H1 (cell line): ENCODE data around the gene PPM1F. TPM values are rescaled to one million over a fixed set of nuclear protein-coding genes. Genes with fewer than 3 reads are reported as not detected.

Experiments used
- CTCF ChIA-PET: fragments of 300-600 bp; sonication (Branson Sonifier 250); formaldehyde crosslinking; loops from one replicate; lab custom pipeline; 2021; ENCODE audit not compliant: partially characterized antibody; lab: Charles Lee
- POLR2A ChIA-PET: fragments of 300-600 bp; sonication (Branson Sonifier 250); formaldehyde crosslinking; loops from one replicate; lab custom pipeline; 2021; ENCODE audit warnings: inconsistent platforms; ENCODE audit not compliant: partially characterized antibody; lab: Charles Lee
- DNase-seq, 2 experiments: peaks; one replicate each; pipeline versions ENCODE4 v3.0.0 to v3.0.0-alpha.2; 2010 to 2022; ENCODE audit warnings: low spot score in 2 of 2, low read depth in 1 of 2, mixed read lengths in 1 of 2
- FAIRE-seq: peaks from 2 replicates; lab custom pipeline; 2011; peaks lifted over from hg19 to GRCh38; lab: Jason Lieb, UNC
- H2AFZ ChIP-seq: 2 replicates; pipeline ENCODE4 v1.8.1; 2012; ENCODE audit warnings: low read length, inconsistent platforms
- H2AK5ac ChIP-seq: 2 replicates; pipeline ENCODE4 v1.6.1; 2013; ENCODE audit warnings: low read depth, low read length
- H2BK120ac ChIP-seq: replicated peaks from 2 replicates; pipeline ENCODE3; 2013; ENCODE audit warnings: low read depth, low read length, inconsistent platforms
- H2BK12ac ChIP-seq: 2 replicates; pipeline ENCODE4 v1.6.1; 2013; ENCODE audit warnings: low read depth, low read length
- H2BK15ac ChIP-seq: 2 replicates; pipeline ENCODE4 v1.6.1; 2013; ENCODE audit warnings: low read length
- H2BK20ac ChIP-seq: 2 replicates; pipeline ENCODE4 v1.6.1; 2013; ENCODE audit warnings: low read length
- H2BK5ac ChIP-seq: 2 replicates; pipeline ENCODE4 v1.6.1; 2013; ENCODE audit warnings: low read depth, low read length
- H3K14ac ChIP-seq: 2 replicates; pipeline ENCODE4 v1.6.1; 2013; ENCODE audit warnings: inconsistent platforms; ENCODE audit not compliant: insufficient read length
- H3K18ac ChIP-seq: 2 replicates; pipeline ENCODE4 v1.6.1; 2013; ENCODE audit warnings: low read length; ENCODE audit errors: extremely low read depth
- H3K23ac ChIP-seq: 2 replicates; pipeline ENCODE4 v1.6.1; 2013; ENCODE audit warnings: inconsistent platforms; ENCODE audit not compliant: insufficient read length
- H3K23me2 ChIP-seq: 2 replicates; pipeline ENCODE4 v1.6.1; 2013; ENCODE audit warnings: low read depth, low read length
- H3K27ac ChIP-seq: 2 replicates; pipeline ENCODE4 v1.6.1; 2011; ENCODE audit warnings: low read depth, low read length, inconsistent platforms
- H3K27me3 ChIP-seq, 4 experiments: replicated peaks in 1 of 4; 1 replicate in 1 of 4; 2 replicates in 3 of 4; pipeline versions ENCODE4 v1.6.1 to v1.8.1; 2011 to 2013; ENCODE audit warnings: low read length in 3 of 4, mild to moderate bottlenecking in 3 of 4, inconsistent platforms in 2 of 4, mixed read lengths in 2 of 4, moderate library complexity in 1 of 4; ENCODE audit not compliant: control insufficient read depth in 3 of 4, insufficient read depth in 3 of 4; ENCODE audit errors: extremely low read depth in 1 of 4
- H3K36me3 ChIP-seq, 4 experiments: 2 replicates each; pipeline versions ENCODE4 v1.6.1 to v1.8.1; 2011 to 2013; ENCODE audit warnings: mild to moderate bottlenecking in 4 of 4, low read length in 3 of 4, moderate library complexity in 2 of 4, control low read depth in 1 of 4, inconsistent platforms in 1 of 4; ENCODE audit not compliant: insufficient read depth in 4 of 4, control insufficient read depth in 2 of 4
- H3K4ac ChIP-seq: replicated peaks from 2 replicates; pipeline ENCODE3; 2013; ENCODE audit warnings: low read length, low read depth, mixed read lengths, inconsistent platforms; ENCODE audit not compliant: insufficient read length
- H3K4me1 ChIP-seq, 4 experiments: replicated peaks in 1 of 4; 1 replicate in 1 of 4; 2 replicates in 3 of 4; pipeline versions ENCODE4 v1.6.1 to v1.8.1; 2011 to 2013; ENCODE audit warnings: low read length in 3 of 4, inconsistent platforms in 2 of 4, mixed read lengths in 1 of 4; ENCODE audit not compliant: insufficient read depth in 4 of 4, control insufficient read depth in 3 of 4
- H3K4me2 ChIP-seq, 2 experiments: 2 replicates each; pipeline versions ENCODE4 v1.6.1 to v1.8.1; 2011 to 2013; ENCODE audit warnings: low read depth in 2 of 2, low read length in 2 of 2, control low read depth in 1 of 2, inconsistent platforms in 1 of 2, mild to moderate bottlenecking in 1 of 2; ENCODE audit not compliant: insufficient read depth in 1 of 2
- H3K4me3 ChIP-seq, 4 experiments: fragments of 200-600, 300-600 bp in 1 of 4; sonication (generic), shearing (Covaris generic), sonication (Bioruptor Twin) in 1 of 4; 2 replicates each; pipeline versions ENCODE4 v1.5.1 to v1.8.1; 2011 to 2016; ENCODE audit warnings: low read length in 4 of 4, low read depth in 3 of 4, control low read depth in 2 of 4, inconsistent platforms in 2 of 4, mild to moderate bottlenecking in 2 of 4, mixed read lengths in 1 of 4, moderate library complexity in 1 of 4; ENCODE audit not compliant: insufficient read depth in 2 of 4; ENCODE audit errors: extremely low read depth in 1 of 4
- H3K56ac ChIP-seq: replicated peaks from 2 replicates; pipeline ENCODE3; 2013; ENCODE audit warnings: low read depth, mild to moderate bottlenecking, mixed read lengths, low read length, inconsistent platforms; ENCODE audit not compliant: insufficient read length
- H3K79me1 ChIP-seq: 2 replicates; pipeline ENCODE4 v1.6.1; 2013; ENCODE audit warnings: low read depth, low read length, control low read depth
- H3K79me2 ChIP-seq, 2 experiments: 2 replicates each; pipeline versions ENCODE4 v1.6.1 to v1.8.1; 2012 to 2013; ENCODE audit warnings: low read length in 2 of 2, mild to moderate bottlenecking in 2 of 2, inconsistent platforms in 1 of 2; ENCODE audit not compliant: insufficient read depth in 2 of 2, control insufficient read depth in 1 of 2
- H3K9ac ChIP-seq, 4 experiments: replicated peaks in 1 of 4; 1 replicate in 1 of 4; 2 replicates in 3 of 4; pipeline versions ENCODE4 v1.6.1 to v1.8.1; 2011 to 2013; ENCODE audit warnings: low read depth in 3 of 4, low read length in 3 of 4, control low read depth in 2 of 4, mild to moderate bottlenecking in 2 of 4, moderate library complexity in 2 of 4, inconsistent platforms in 1 of 4; ENCODE audit errors: extremely low read depth in 1 of 4
- H3K9me3 ChIP-seq, 2 experiments: 2 replicates each; pipeline versions ENCODE4 v1.6.1 to v1.8.1; 2012 to 2013; ENCODE audit warnings: mild to moderate bottlenecking in 2 of 2, moderate library complexity in 2 of 2, control low read depth in 1 of 2, inconsistent platforms in 1 of 2, low read depth in 1 of 2, low read length in 1 of 2, mixed read lengths in 1 of 2; ENCODE audit not compliant: insufficient read depth in 2 of 2
- H4K20me1 ChIP-seq, 2 experiments: replicated peaks in 1 of 2; 2 replicates each; pipeline versions ENCODE3 to v1.8.1; 2011 to 2013; ENCODE audit warnings: inconsistent platforms in 2 of 2, low read length in 2 of 2, mild to moderate bottlenecking in 1 of 2; ENCODE audit not compliant: insufficient read depth in 2 of 2, control insufficient read depth in 1 of 2
- H4K5ac ChIP-seq: 2 replicates; pipeline ENCODE4 v1.6.1; 2013; ENCODE audit warnings: low read length, low read depth, mixed read lengths, inconsistent platforms; ENCODE audit not compliant: insufficient read length
- H4K8ac ChIP-seq: 2 replicates; pipeline ENCODE4 v1.8.0; 2013; ENCODE audit warnings: mild to moderate bottlenecking, moderate library complexity, low read length, inconsistent platforms; ENCODE audit not compliant: insufficient read depth; ENCODE audit errors: extremely low read depth
- H4K91ac ChIP-seq: replicated peaks from 2 replicates; pipeline ENCODE3; 2013; ENCODE audit warnings: low read length, mixed read lengths, inconsistent platforms; ENCODE audit not compliant: insufficient read length
- RAD21 ChIP-seq, 2 experiments: IDR thresholded peaks in 1 of 2; conservative IDR thresholded peaks in 1 of 2; 2 replicates each; pipeline ENCODE4 v1.6.1; 2011; ENCODE audit warnings: low read depth in 2 of 2, low read length in 2 of 2, improper control_type of control experiment in 1 of 2, inconsistent platforms in 1 of 2, mild to moderate bottlenecking in 1 of 2, moderate library complexity in 1 of 2
- WGBS, 2 experiments: shearing (Covaris generic) in 1 of 2; methylation state at CpG; one replicate each; pipeline versions ENCODE4 v1.1.6 to v1.1.7; 2013 to 2015; ENCODE audit warnings: low lambda C conversion rate in 2 of 2, mixed read lengths in 2 of 2, inconsistent platforms in 1 of 2, low coverage in 1 of 2, missing lambda C conversion rate in 1 of 2; ENCODE audit not compliant: insufficient replicate concordance in 2 of 2, insufficient coverage in 1 of 2, insufficient read length in 1 of 2; ENCODE audit errors: extremely low coverage in 1 of 2, missing lambda C conversion rate in 1 of 2; 5-methylcytosine and 5-hydroxymethylcytosine counted together
- polyA plus RNA-seq, 7 experiments: library from polyadenylated mRNA; depleted of rRNA in 3 of 7; stranded (reverse) in 5 of 7; unstranded in 2 of 7; fragments of >200 nt in 5 of 7; fragments of 200-250 nt in 2 of 7; gene quantifications; 1 replicate in 5 of 7; 2 replicates in 1 of 7; 4 replicates in 1 of 7; pipeline versions ENCODE4 v1.2.1 to v1.2.3, GENCODE V29; 2011 to 2013; ENCODE audit warnings: missing spikeins in 2 of 7, mixed read lengths in 2 of 7
- total RNA-seq: library from RNA; stranded (reverse); fragmentation: NEBNext Ultra II Directional; extraction: Animal tissue kit (Norgen Biotek cat#: 25700); gene quantifications from 2 replicates; pipeline ENCODE4 v1.2.1, GENCODE V29; 2021

Gene PPM1F
- total and polyA plus RNA-seq, 2 of the 8 experiments (the other 6 are each of a cell fraction or from before 2014, with no cell fraction given), result 12.4 to 22.8 TPM

- Histone ChIP-seq H2AFZ (no peak overlapping the region), H4K91ac (no peak overlapping the region), H3K18ac (no peak overlapping the region), H3K4me3 (no peak overlapping the region), H3K9me3 (no peaks in the 10 kb centered on the region), H3K56ac (no peak overlapping the region), H3K23me2 (no peaks in the 10 kb centered on the region; the same call in 1 of the 2 replicates), H3K27me3 (peaks cover 0 to 17% (median 6%) of the 10 kb centered on the region in 4 experiments; a peak in 4 of 7 replicates), H2BK5ac (no peak overlapping the region), H3K4me2 (no peak overlapping the region), H2BK15ac (no peak overlapping the region), H4K5ac (no peak overlapping the region), H3K27ac (no peak overlapping the region), H3K79me2 (no peaks in the 10 kb centered on the region), H3K4me1 (peaks cover 0 to 13% (median 8%) of the 10 kb centered on the region in 4 experiments; a peak in 5 of 7 replicates), H3K9ac (no peak overlapping the region), H2BK20ac (no peak overlapping the region), H3K36me3 (no peaks in the 10 kb centered on the region), H3K79me1 (no peaks in the 10 kb centered on the region; the same call in 1 of the 2 replicates), H4K8ac (no peak overlapping the region; the same call in 1 of the 2 replicates), H2BK120ac (no peak overlapping the region), H3K4ac (no peak overlapping the region), H2AK5ac (no peak overlapping the region), H2BK12ac (0 out of 2 replicates have a peak overlapping the region, but pooled peaks have one; percentile 17), H4K20me1 (peaks cover 2 to 11% of the 10 kb centered on the region in 2 experiments), H3K23ac (no peak overlapping the region), H3K14ac (no peak overlapping the region)
- ChIA-PET POLR2A (interaction anchor here (1.1 to 1.4 kb wide), 3 partner anchors 11 to 33 kb away, joined by 3 to 4 read pairs (median 3); no protein-coding TSS in a partner anchor), CTCF (interaction anchor here (0.8 to 8.0 kb wide), 6 partner anchors 11 to 908 kb away, joined by 3 to 60 read pairs (median 4); no protein-coding TSS in a partner anchor)
- TF ChIP-seq RAD21 (IDR thresholded peaks at IDR 0.05 in 1 of 2, conservative IDR thresholded peaks at IDR 0.05 in 1 of 2; ENCODE audit: low read depth in 2 of 2, low read length in 2 of 2), result no peak
- DNase-seq, result no peak
- FAIRE-seq, result no peak
- 87% methylated on average over 7 of the region's 7 CpGs; no CpG with 5 or more reads in 1 of the 2 experiments for WGBS, 2 experiments
Measured at GRCh38 chr22:21948824-21949568, 3.7 kb downstream of the PPM1F start.
